Measurements from ENCODE around the gene GREM2. TPM values are rescaled to one million over a fixed set of nuclear protein-coding genes. Genes with fewer than 3 reads are reported as not detected.

GREM2 gene
- total RNA-seq, 1 donor from 2014 or later = 2.6 TPM

DNA sequence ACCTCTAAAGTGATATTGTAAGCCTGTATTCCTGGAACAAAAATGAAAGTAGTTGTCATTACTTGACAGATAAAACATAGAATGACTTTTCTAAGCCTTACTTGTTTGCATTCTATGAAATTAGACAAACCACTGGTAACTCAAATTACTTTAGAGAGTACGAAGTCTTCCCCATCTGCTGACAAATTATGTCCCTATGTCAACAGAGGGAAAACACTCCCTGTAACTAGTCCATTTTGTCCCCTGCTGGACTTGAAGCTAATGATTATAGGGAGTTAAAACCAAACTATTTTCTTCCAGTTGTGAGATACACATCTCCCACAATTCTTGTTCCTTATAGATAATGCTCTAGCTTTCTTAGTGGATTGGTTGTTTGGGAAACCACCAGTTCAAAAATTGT, 39.6 kb downstream of the GREM2 start:
- Histone ChIP-seq H3K27me3 (ENCODE audit: control insufficient read depth in 3 of 3, insufficient read depth in 3 of 3, low read length in 3 of 3) (no peaks in the 10 kb centered on the region), H3K9me3 (ENCODE audit: control insufficient read depth in 3 of 3, low read length in 3 of 3) (peaks cover 0 to 2% (median 0%) of the 10 kb centered on the region in 3 donors), H3K4me1 (ENCODE audit: control insufficient read depth in 3 of 3, insufficient read depth in 3 of 3, low read length in 3 of 3) (no peaks in the 10 kb centered on the region), H3K9ac (ENCODE audit: low read depth in 1 of 3, low read length in 3 of 3) (peak overlapping the region in 1 of 3 donors; percentile 20), H3K4me3 (ENCODE audit: low read length in 3 of 3) (no peak overlapping the region), H3K27ac (ENCODE audit: low read depth, low read length) (peak overlapping the region; percentile 73), H3K36me3 (ENCODE audit: control insufficient read depth in 3 of 3, insufficient read depth in 3 of 3, low read length in 3 of 3) (no peaks in the 10 kb centered on the region)

GRCh38 chr1:240571782-240572181, 40.2 kb downstream of the GREM2 start:
- Histone ChIP-seq H3K9ac (ENCODE audit: low read depth in 1 of 3, low read length in 3 of 3) (peak overlapping the region in 1 of 3 donors; percentile 20), H3K27ac (ENCODE audit: low read depth, low read length) (peak overlapping the region; percentile 73), H3K27me3 (ENCODE audit: control insufficient read depth in 3 of 3, insufficient read depth in 3 of 3, low read length in 3 of 3) (no peaks in the 10 kb centered on the region), H3K4me3 (ENCODE audit: low read length in 3 of 3) (no peak overlapping the region), H3K36me3 (ENCODE audit: control insufficient read depth in 3 of 3, insufficient read depth in 3 of 3, low read length in 3 of 3) (no peaks in the 10 kb centered on the region), H3K9me3 (ENCODE audit: control insufficient read depth in 3 of 3, low read length in 3 of 3) (peaks cover 0 to 2% (median 0%) of the 10 kb centered on the region in 3 donors), H3K4me1 (ENCODE audit: control insufficient read depth in 3 of 3, insufficient read depth in 3 of 3, low read length in 3 of 3) (no peaks in the 10 kb centered on the region)

- Histone ChIP-seq H3K4me3 (ENCODE audit: low read length in 3 of 3) (no peak overlapping the region), H3K4me1 (ENCODE audit: control insufficient read depth in 3 of 3, insufficient read depth in 3 of 3, low read length in 3 of 3) (peaks cover 0 to 5% (median 0%) of the 10 kb centered on the region in 3 donors), H3K9ac (ENCODE audit: low read depth in 1 of 3, low read length in 3 of 3) (no peak overlapping the region), H3K9me3 (ENCODE audit: control insufficient read depth in 3 of 3, low read length in 3 of 3) (peaks cover 0 to 2% (median 0%) of the 10 kb centered on the region in 3 donors), H3K27me3 (ENCODE audit: control insufficient read depth in 3 of 3, insufficient read depth in 3 of 3, low read length in 3 of 3) (no peaks in the 10 kb centered on the region), H3K36me3 (ENCODE audit: control insufficient read depth in 3 of 3, insufficient read depth in 3 of 3, low read length in 3 of 3) (no peaks in the 10 kb centered on the region), H3K27ac (ENCODE audit: low read depth, low read length) (no peak overlapping the region)
Measured at GRCh38 chr1:240567066-240567465, 44.9 kb downstream of the GREM2 start.

DNA sequence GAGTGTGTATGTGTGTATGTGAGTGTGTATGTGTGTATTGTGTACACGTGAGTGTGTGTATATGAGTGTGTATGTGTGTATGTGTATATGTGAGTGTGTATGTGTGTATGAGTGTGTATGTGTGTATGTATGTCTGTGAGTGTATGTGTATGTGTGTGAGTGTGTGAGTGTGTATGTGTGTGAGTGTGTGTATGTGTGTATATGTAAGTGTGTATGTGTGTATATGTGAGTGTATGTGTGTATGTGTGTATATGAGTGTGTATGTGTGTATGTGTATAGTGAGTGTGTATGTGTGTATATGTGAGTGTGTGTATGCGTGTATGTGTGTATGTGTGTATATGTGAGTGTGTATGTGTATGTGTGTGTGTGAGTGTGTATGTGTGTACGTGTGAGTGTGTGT, 49.2 kb downstream of the GREM2 start:
- H3K4me1 ChIP-seq (ENCODE audit: control insufficient read depth in 3 of 3, insufficient read depth in 3 of 3, low read length in 3 of 3) = peaks cover 0 to 5% (median 0%) of the 10 kb centered on the region in 3 donors
- no peak overlapping the region for H3K9ac ChIP-seq (ENCODE audit: low read depth in 1 of 3, low read length in 3 of 3)
- H3K36me3 ChIP-seq (ENCODE audit: control insufficient read depth in 3 of 3, insufficient read depth in 3 of 3, low read length in 3 of 3) = no peaks in the 10 kb centered on the region
- H3K9me3 ChIP-seq (ENCODE audit: control insufficient read depth in 3 of 3, low read length in 3 of 3) = no peaks in the 10 kb centered on the region
- no peak overlapping the region for H3K4me3 ChIP-seq (ENCODE audit: low read length in 3 of 3)
- peak overlapping the region; percentile 34 for H3K27ac ChIP-seq (ENCODE audit: low read depth, low read length)
- H3K27me3 ChIP-seq (ENCODE audit: control insufficient read depth in 3 of 3, insufficient read depth in 3 of 3, low read length in 3 of 3) = no peaks in the 10 kb centered on the region

GRCh38 chr1:240562111-240562590, 49.8 kb downstream of the GREM2 start:
- Histone ChIP-seq H3K4me1 (ENCODE audit: control insufficient read depth in 3 of 3, insufficient read depth in 3 of 3, low read length in 3 of 3) (peaks cover 0 to 5% (median 0%) of the 10 kb centered on the region in 3 donors), H3K4me3 (ENCODE audit: low read length in 3 of 3) (no peak overlapping the region), H3K27me3 (ENCODE audit: control insufficient read depth in 3 of 3, insufficient read depth in 3 of 3, low read length in 3 of 3) (no peaks in the 10 kb centered on the region), H3K36me3 (ENCODE audit: control insufficient read depth in 3 of 3, insufficient read depth in 3 of 3, low read length in 3 of 3) (no peaks in the 10 kb centered on the region), H3K27ac (ENCODE audit: low read depth, low read length) (peak overlapping the region; percentile 34), H3K9me3 (ENCODE audit: control insufficient read depth in 3 of 3, low read length in 3 of 3) (no peaks in the 10 kb centered on the region), H3K9ac (ENCODE audit: low read depth in 1 of 3, low read length in 3 of 3) (no peak overlapping the region)

DNA sequence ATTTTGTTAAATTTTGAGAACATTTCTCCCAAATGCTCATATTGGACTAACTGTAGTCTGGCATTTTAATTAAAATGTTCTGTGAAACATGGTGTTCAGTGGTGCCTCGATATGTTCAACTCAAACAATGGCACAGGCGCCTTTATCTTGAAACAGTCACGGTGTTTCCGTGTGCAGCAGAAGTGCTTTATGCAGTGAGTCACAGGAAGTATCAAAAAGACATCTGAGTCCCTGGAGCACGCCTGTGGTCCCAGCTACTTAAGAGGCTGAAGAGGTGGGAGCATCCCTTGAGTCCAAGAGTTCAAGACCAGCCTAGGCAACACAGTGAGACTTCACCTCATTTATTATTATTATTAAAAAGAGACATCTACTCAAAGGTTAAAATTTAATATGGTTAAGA, 52.2 kb downstream of the GREM2 start:
- Histone ChIP-seq H3K27me3 (ENCODE audit: control insufficient read depth in 3 of 3, insufficient read depth in 3 of 3, low read length in 3 of 3) (no peaks in the 10 kb centered on the region), H3K9ac (ENCODE audit: low read depth in 1 of 3, low read length in 3 of 3) (no peak overlapping the region), H3K4me3 (ENCODE audit: low read length in 3 of 3) (no peak overlapping the region), H3K4me1 (ENCODE audit: control insufficient read depth in 3 of 3, insufficient read depth in 3 of 3, low read length in 3 of 3) (peaks cover 0 to 5% (median 0%) of the 10 kb centered on the region in 3 donors), H3K36me3 (ENCODE audit: control insufficient read depth in 3 of 3, insufficient read depth in 3 of 3, low read length in 3 of 3) (no peaks in the 10 kb centered on the region), H3K27ac (ENCODE audit: low read depth, low read length) (no peak overlapping the region), H3K9me3 (ENCODE audit: control insufficient read depth in 3 of 3, low read length in 3 of 3) (no peaks in the 10 kb centered on the region)

GRCh38 chr1:240555524-240555923, 56.4 kb downstream of the GREM2 start:
- Histone ChIP-seq H3K27me3 (ENCODE audit: control insufficient read depth in 3 of 3, insufficient read depth in 3 of 3, low read length in 3 of 3) (no peaks in the 10 kb centered on the region), H3K27ac (ENCODE audit: low read depth, low read length) (no peak overlapping the region)

GRCh38 chr1:240553351-240553750, 58.6 kb downstream of the GREM2 start:
- no peak overlapping the region for H3K4me3 ChIP-seq (ENCODE audit: low read length in 3 of 3)
- no peaks in the 10 kb centered on the region for H3K36me3 ChIP-seq (ENCODE audit: control insufficient read depth in 3 of 3, insufficient read depth in 3 of 3, low read length in 3 of 3)
- H3K4me1 ChIP-seq (ENCODE audit: control insufficient read depth in 3 of 3, insufficient read depth in 3 of 3, low read length in 3 of 3) = no peaks in the 10 kb centered on the region
- H3K27me3 ChIP-seq (ENCODE audit: control insufficient read depth in 3 of 3, insufficient read depth in 3 of 3, low read length in 3 of 3) = no peaks in the 10 kb centered on the region
- H3K27ac ChIP-seq (ENCODE audit: low read depth, low read length) = no peak overlapping the region
- H3K9me3 ChIP-seq (ENCODE audit: control insufficient read depth in 3 of 3, low read length in 3 of 3) = no peaks in the 10 kb centered on the region
- H3K9ac ChIP-seq (ENCODE audit: low read depth in 1 of 3, low read length in 3 of 3) = no peak overlapping the region

More at GRCh38 chr1:240555524-240555923, 56.4 kb downstream of the GREM2 start:
- Histone ChIP-seq H3K36me3 (ENCODE audit: control insufficient read depth in 3 of 3, insufficient read depth in 3 of 3, low read length in 3 of 3) (no peaks in the 10 kb centered on the region), H3K4me1 (ENCODE audit: control insufficient read depth in 3 of 3, insufficient read depth in 3 of 3, low read length in 3 of 3) (no peaks in the 10 kb centered on the region), H3K4me3 (ENCODE audit: low read length in 3 of 3) (no peak overlapping the region), H3K9ac (ENCODE audit: low read depth in 1 of 3, low read length in 3 of 3) (no peak overlapping the region), H3K9me3 (ENCODE audit: control insufficient read depth in 3 of 3, low read length in 3 of 3) (no peaks in the 10 kb centered on the region)

- H3K4me1 ChIP-seq (ENCODE audit: control insufficient read depth in 3 of 3, insufficient read depth in 3 of 3, low read length in 3 of 3) = no peaks in the 10 kb centered on the region
- no peaks in the 10 kb centered on the region for H3K36me3 ChIP-seq (ENCODE audit: control insufficient read depth in 3 of 3, insufficient read depth in 3 of 3, low read length in 3 of 3)
- H3K9ac ChIP-seq (ENCODE audit: low read depth in 1 of 3, low read length in 3 of 3) = no peak overlapping the region
- no peaks in the 10 kb centered on the region for H3K9me3 ChIP-seq (ENCODE audit: control insufficient read depth in 3 of 3, low read length in 3 of 3)
- H3K27ac ChIP-seq (ENCODE audit: low read depth, low read length) = no peak overlapping the region
- no peak overlapping the region for H3K4me3 ChIP-seq (ENCODE audit: low read length in 3 of 3)
- H3K27me3 ChIP-seq (ENCODE audit: control insufficient read depth in 3 of 3, insufficient read depth in 3 of 3, low read length in 3 of 3) = no peaks in the 10 kb centered on the region
Measured at GRCh38 chr1:240539769-240540414, 72.1 kb downstream of the GREM2 start.

GRCh38 chr1:240538776-240539430, 73.1 kb downstream of the GREM2 start:
- Histone ChIP-seq H3K27me3 (ENCODE audit: control insufficient read depth in 3 of 3, insufficient read depth in 3 of 3, low read length in 3 of 3) (no peaks in the 10 kb centered on the region), H3K36me3 (ENCODE audit: control insufficient read depth in 3 of 3, insufficient read depth in 3 of 3, low read length in 3 of 3) (no peaks in the 10 kb centered on the region), H3K9ac (ENCODE audit: low read depth in 1 of 3, low read length in 3 of 3) (no peak overlapping the region), H3K27ac (ENCODE audit: low read depth, low read length) (no peak overlapping the region), H3K4me3 (ENCODE audit: low read length in 3 of 3) (no peak overlapping the region), H3K4me1 (ENCODE audit: control insufficient read depth in 3 of 3, insufficient read depth in 3 of 3, low read length in 3 of 3) (no peaks in the 10 kb centered on the region), H3K9me3 (ENCODE audit: control insufficient read depth in 3 of 3, low read length in 3 of 3) (no peaks in the 10 kb centered on the region)

All from skeletal muscle tissue (tissue), 4 donors.